Superior temporal gyrus (tissue), 1 donor: ENCODE data around the gene ACP5.
"Not testable (repeated sequence)": the region's sequence is repeated elsewhere in the genome, so short reads cannot be mapped to it uniquely, and the experiment has no call there.

ENCODE experiments used
- DNase-seq: peaks from one replicate; pipeline ENCODE4 v3.0.0-alpha.2; 2016; ENCODE audit errors: extremely low spot score

The ACP5 gene

GRCh38 chr19:11577451-11578257 is at the start of gene ACP5:
ACP5 (minus strand) TSS chr19:11577645; CDS start chr19:11577317, 328 bp downstream.
- no peak for DNase-seq

DNA sequence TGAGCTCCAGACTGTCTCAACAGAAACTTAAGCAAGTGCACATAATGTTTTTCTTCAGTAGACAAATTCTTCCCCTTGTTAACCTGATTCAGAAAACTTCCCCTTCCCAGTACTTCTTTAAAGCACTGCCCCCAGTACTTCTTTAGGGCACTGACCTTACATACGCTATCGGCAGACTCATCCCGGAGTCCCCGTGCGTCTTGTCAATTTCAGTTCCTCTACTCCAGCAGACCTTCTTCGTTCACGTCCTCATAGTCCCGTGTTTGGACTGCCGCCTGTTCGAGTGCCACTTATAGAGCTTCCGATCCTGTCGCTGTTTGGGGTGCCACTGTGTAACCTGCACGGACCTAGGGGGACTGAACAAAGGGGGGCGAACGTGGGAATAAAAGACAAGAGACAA is 48.8 kb upstream of the ACP5 start:
- no peak for DNase-seq

GRCh38 chr19:11624069-11624463 is 46.6 kb upstream of the ACP5 start:
- peak; percentile 8 for DNase-seq

GRCh38 chr19:11622401-11622800 is 45.0 kb upstream of the ACP5 start:
- not testable (repeated sequence) for DNase-seq

DNA sequence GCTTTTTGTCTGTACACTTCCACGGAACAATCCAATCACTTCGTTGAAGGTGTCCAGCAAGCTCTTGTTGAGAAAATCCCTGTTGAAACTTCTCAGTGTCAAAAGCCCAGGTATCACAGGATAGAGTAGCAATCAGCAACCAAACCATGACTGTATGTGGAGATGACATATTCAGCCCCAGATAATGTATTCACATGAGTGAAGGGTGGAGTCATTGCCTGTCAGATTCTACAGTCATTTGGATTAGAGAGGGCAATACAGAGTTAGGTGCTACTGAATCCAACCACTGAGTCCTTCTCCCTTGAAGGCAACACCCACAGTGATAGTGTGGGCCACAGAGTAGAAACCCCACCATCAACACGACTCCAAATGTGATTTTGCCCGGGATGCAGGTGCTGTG is 43.1 kb upstream of the ACP5 start:
- no peak for DNase-seq

DNA sequence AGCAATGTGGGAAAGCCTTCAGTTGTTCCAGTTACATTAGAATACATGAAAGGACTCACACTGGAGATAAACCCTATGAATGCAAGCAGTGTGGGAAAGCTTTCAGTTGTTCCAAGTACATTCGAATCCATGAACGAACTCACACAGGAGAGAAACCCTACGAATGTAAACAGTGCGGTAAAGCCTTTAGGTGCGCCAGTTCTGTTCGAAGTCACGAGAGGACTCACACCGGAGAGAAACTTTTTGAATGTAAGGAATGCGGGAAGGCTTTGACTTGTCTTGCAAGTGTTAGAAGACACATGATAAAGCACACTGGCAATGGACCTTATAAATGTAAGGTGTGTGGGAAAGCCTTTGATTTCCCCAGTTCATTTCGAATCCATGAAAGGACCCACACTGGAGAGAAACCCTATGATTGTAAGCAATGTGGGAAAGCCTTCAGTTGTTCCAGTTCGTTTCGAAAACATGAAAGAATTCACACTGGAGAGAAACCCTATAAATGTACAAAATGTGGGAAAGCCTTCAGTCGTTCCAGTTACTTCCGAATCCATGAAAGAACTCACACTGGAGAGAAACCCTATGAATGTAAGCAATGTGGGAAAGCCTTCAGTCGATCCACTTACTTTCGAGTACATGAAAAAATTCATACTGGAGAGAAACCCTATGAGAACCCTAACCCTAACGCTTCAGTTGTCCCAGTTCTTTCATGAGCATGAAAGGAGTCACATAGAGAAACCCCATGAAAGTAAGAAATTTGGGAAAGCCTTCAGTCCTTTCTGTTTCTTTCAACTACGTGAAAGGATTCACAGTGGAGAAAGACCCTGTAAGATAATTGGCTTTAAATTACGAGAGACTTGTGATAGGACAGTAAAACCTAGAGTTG is 40.0 kb upstream of the ACP5 start:
- no peak for DNase-seq

- DNase-seq: no peak
Measured at GRCh38 chr19:11612816-11613511, 35.5 kb upstream of the ACP5 start.

GRCh38 chr19:11611730-11612129 is 34.3 kb upstream of the ACP5 start:
- no peak for DNase-seq

DNA sequence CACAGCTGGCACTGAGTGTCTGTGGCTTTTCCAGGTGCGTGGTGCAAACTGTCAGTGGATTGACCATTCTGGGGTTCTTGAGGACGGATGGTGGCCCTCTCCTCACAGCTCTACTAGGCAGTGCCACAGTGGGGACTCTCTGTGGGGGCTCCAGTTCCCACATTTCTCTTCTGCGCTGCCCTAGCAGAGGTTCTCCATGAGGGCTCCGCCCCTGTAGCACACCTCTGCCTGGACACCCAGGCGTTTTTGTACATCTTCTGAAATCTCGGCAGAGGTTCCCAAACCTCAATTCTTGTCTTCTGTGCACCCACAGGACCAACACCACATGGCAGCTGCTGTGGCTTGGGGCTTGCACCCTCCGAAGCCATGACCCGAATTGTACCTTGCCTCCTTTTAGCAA is 29.0 kb upstream of the ACP5 start:
- DNase-seq: no peak

DNA sequence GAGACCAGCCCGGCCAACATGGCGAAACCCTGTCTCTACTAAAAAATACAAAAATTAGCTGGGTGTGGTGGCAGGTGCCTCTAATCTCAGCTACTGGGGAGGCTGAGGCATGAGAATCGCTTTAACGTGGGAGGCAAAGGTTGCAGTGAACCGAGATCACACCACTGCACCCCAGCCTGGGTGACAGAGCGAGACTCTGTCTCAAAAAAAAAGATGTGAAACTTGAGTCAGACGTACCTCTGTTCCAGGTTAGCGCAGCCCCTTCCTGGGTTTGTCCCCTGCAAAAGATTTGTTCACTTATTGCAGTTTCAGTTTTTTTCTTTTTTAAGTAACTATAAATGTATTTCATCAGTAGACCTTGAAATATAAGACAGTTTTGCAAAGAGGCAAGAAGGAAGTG is 22.3 kb upstream of the ACP5 start:
- DNase-seq: not testable (repeated sequence)

GRCh38 chr19:11598746-11599145 is 21.3 kb upstream of the ACP5 start:
- DNase-seq: no peak

DNA sequence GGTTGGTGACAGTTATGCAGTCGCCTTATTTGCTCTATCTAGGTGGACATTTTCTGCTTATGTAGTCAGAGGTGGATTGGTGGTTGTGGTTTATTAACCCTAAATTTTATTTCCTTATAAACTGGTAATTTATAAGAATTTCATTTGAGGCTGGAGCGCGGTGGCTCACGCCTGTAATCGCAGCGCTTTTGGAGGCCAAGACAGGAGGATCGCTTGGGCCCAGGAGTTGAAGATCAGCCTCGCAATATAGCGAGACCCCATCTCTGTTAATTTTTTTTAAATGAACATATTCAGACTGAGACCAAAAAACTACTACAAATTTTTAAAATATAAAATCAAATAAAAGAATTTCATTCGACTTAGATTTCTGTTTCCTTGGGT is 20.6 kb upstream of the ACP5 start:
- no peak for DNase-seq

GRCh38 chr19:11597202-11598102 is 20.0 kb upstream of the ACP5 start, which contains the start of gene ZNF627:
ZNF627 (plus strand) TSS chr19:11597483; CDS start chr19:11597628, 145 bp downstream.
- peak; percentile 98 for DNase-seq

DNA sequence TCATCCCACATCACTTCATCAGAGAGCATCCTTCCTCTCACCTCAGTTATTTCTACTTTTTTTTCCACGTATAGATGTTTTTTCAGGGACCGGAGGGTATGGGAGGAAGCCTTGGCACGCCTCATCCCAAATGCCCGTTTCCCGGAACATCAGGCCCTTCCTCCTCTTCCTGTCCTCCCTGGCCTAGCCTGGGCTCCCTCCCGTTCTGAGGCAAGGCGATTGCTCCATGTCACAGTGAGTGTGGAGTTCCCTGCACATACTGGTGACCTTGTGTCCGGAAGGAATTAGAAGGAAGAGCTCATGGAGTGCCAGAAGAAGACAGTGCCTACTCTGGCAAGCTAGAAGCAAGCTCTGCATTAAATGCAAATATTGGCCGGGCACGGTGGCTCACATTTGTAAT is 18.7 kb upstream of the ACP5 start:
- no peak for DNase-seq

- no peak for DNase-seq
Measured at GRCh38 chr19:11594084-11594483, 16.6 kb upstream of the ACP5 start.

- DNase-seq: no peak
Measured at GRCh38 chr19:11587975-11588631, 10.7 kb upstream of the ACP5 start.

GRCh38 chr19:11587302-11587974 is 10.0 kb upstream of the ACP5 start:
- peak; percentile 82 for DNase-seq

GRCh38 chr19:11586331-11586730 is 8.9 kb upstream of the ACP5 start:
- no peak for DNase-seq

DNA sequence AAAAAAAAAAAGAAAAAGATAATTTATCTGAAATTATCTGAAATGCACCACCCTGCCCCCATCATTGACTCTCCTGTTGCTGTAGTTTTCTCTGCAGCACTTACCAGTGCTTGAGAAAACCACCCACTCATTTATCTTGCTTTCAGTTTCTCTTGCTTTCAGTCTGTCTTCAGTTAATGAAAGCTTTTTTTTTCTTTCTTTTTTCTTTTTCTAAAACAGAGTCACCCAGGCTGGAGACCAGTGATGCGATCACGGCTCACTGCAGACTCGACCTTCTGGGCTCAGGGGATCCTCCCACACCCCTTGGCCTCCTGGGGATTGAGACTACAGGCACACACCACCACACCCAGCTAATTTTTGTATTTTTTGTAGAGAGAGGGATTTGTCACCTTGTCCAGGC is 4.3 kb upstream of the ACP5 start:
- no peak for DNase-seq

DNA sequence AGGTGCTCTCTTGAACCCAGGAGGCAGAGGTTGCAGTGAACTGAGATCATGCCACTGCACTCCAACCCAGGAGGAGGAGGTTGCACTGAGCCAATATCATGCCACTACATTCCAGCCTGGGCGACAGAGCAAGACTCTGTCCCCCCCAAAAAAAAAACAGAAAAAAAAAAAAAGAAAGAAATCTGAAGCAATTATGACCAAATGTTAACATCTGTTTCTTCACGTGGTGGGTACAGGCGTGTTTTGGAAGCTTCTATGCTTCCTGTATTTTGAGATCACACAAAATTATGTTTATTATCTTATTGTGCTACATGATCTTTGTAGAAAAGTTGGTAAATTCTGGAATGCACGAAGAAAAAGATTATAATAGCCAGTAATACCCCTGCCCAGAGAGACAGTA is 2.7 kb upstream of the ACP5 start:
- no peak for DNase-seq
